Spinal cord (tissue), 10 donors: ENCODE results near the gene DES. TPM values are rescaled to one million over a fixed set of nuclear protein-coding genes. Genes with fewer than 3 reads are reported as not detected.
A peak's percentile ranks its signal among the peaks of the same experiment; 100 is the strongest.

Experiments
- DNase-seq, 6 donors: peaks; one replicate each; pipeline versions ENCODE4 v3.0.0 to v3.0.0-alpha.2; 2013 to 2015; ENCODE audit warnings: low spot score in 6 of 6, low read depth in 4 of 6
- H3K27ac ChIP-seq: one replicate; pipeline ENCODE4 v1.5.1; 2013; ENCODE audit warnings: low read depth, low read length, control low read depth
- H3K27me3 ChIP-seq: one replicate; pipeline ENCODE4 v1.6.1; 2013; ENCODE audit warnings: low read length; ENCODE audit not compliant: control insufficient read depth, insufficient read depth
- H3K36me3 ChIP-seq: one replicate; pipeline ENCODE4 v1.6.1; 2013; ENCODE audit warnings: low read length; ENCODE audit not compliant: control insufficient read depth, insufficient read depth
- H3K4me1 ChIP-seq: one replicate; pipeline ENCODE4 v1.6.1; 2013; ENCODE audit warnings: low read length; ENCODE audit not compliant: control insufficient read depth, insufficient read depth
- H3K4me3 ChIP-seq: one replicate; pipeline ENCODE4 v1.5.1; 2013; ENCODE audit warnings: low read depth, low read length, control low read depth
- H3K9me3 ChIP-seq: one replicate; pipeline ENCODE4 v1.6.1; 2013; ENCODE audit warnings: low read length; ENCODE audit not compliant: control insufficient read depth, insufficient read depth
- WGBS: methylation state at CpG from one replicate; pipeline ENCODE4 v1.1.5; 2013; ENCODE audit warnings: missing lambda C conversion rate; ENCODE audit not compliant: insufficient coverage; 5-methylcytosine and 5-hydroxymethylcytosine counted together
- polyA plus RNA-seq, 2 donors: library from polyadenylated mRNA; unstranded; fragments of 120-200 nt; gene quantifications; one replicate each; pipeline ENCODE4 v1.2.1, GENCODE V29; 2013; ENCODE audit not compliant: insufficient read length in 2 of 2
- total RNA-seq, 2 donors: library from RNA; depleted of rRNA in 1 of 2; stranded (reverse); fragments of 120-200 nt in 1 of 2; fragments of >200 nt in 1 of 2; gene quantifications; one replicate each; pipeline versions ENCODE4 v1.2.3 to v1.2.4, GENCODE V29; 2013 to 2014
- donor health status: healthy.

Gene DES
- total and polyA plus RNA-seq, 4 donors = 3.5 to 8.8 (median 5.2) TPM

GRCh38 chr2:219399716-219400478, 18.3 kb upstream of the DES start:
- WGBS = 74% methylated on average over 12 of the region's 14 CpGs
- no peak overlapping the region for H3K27ac ChIP-seq
- no peaks in the 10 kb centered on the region for H3K4me1 ChIP-seq
- no peaks in the 10 kb centered on the region for H3K27me3 ChIP-seq
- DNase-seq = no peak
- H3K4me3 ChIP-seq = no peak overlapping the region
- no peaks in the 10 kb centered on the region for H3K9me3 ChIP-seq
- H3K36me3 ChIP-seq = no peaks in the 10 kb centered on the region

- H3K27ac ChIP-seq = no peak overlapping the region
- H3K4me1 ChIP-seq = no peaks in the 10 kb centered on the region
Measured at GRCh38 chr2:219400562-219400961, 17.6 kb upstream of the DES start.

DNA sequence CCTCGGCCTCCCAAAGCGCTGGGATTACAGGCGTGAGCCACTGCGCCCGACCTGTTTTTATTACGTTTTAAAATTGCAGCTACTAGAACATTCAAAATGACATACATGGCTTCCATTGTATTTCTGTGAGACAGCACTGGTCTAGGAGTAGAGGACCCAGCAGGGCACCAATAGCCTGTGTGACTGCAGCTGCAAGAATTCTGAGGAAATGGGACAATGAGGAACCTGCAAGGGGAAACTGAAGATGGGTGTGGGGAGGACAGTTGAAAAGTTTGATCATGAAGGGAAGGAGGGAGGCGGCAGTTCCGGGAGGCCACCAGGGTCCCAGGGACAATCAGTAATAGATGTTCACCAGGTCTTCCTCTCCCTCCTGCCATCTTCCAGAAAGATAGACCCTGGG, 16.6 kb upstream of the DES start:
- DNase-seq = no peak
- no peak overlapping the region for H3K27ac ChIP-seq
- no peaks in the 10 kb centered on the region for H3K4me1 ChIP-seq
- WGBS = no CpG with 5 or more reads among the region's 8 CpGs
- no peaks in the 10 kb centered on the region for H3K9me3 ChIP-seq
- H3K36me3 ChIP-seq = no peaks in the 10 kb centered on the region
- no peaks in the 10 kb centered on the region for H3K27me3 ChIP-seq
- no peak overlapping the region for H3K4me3 ChIP-seq

More at GRCh38 chr2:219400562-219400961, 17.6 kb upstream of the DES start:
- peak in 1 of 6 donors; percentile 49 for DNase-seq
- 62% methylated on average over 2 of the region's 6 CpGs for WGBS
- Histone ChIP-seq H3K36me3 (no peaks in the 10 kb centered on the region), H3K27me3 (no peaks in the 10 kb centered on the region), H3K9me3 (no peaks in the 10 kb centered on the region), H3K4me3 (no peak overlapping the region)

DNA sequence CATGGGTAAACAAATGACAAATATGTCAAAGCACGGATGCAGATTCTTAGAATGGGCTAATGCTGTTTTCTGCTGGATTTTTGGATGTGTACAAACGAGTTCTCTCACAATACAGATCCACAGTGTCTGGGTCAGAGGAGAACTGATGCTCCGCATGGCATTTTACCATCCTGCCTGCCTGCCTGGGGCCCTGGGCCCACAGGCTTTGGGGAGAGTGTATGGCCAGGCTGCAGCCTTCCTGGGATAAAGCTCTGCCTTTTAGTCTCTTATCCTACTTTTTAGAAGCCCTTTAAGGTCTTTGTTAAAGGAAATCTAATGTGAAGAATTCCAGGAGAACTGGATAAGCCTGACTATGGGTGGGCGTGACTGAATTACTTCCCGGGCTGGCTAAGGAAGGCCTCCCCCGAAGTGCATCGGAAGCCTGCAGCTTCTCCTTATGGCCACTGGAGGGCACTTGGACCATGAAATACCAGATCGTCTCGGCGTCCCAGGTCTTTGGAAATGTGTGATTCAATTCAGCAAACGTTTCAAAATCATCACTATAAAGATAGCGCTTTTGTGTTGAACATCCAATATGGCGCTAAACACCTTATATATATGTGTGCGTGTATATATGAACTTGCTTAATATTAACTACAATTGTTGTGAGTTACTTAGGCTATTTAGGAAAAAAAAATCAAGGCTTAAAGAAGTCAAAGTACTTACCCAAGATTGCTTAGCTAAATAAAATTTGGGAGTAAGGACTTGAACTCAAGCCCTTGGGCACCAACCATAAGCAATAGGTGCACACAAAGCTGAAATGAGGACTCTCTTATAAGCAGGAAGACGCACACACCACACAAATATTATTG, 15.3 kb upstream of the DES start:
- Histone ChIP-seq H3K9me3 (no peaks in the 10 kb centered on the region), H3K27ac (no peak overlapping the region), H3K36me3 (no peaks in the 10 kb centered on the region), H3K4me3 (no peak overlapping the region), H3K27me3 (no peaks in the 10 kb centered on the region), H3K4me1 (no peaks in the 10 kb centered on the region)
- 28% methylated on average over 7 of the region's 15 CpGs for WGBS
- DNase-seq = peak; percentile 29 to 96 (median 64)

- no peak for DNase-seq
- H3K27me3 ChIP-seq = no peaks in the 10 kb centered on the region
- H3K4me3 ChIP-seq = no peak overlapping the region
- H3K36me3 ChIP-seq = no peaks in the 10 kb centered on the region
- WGBS = 95% methylated on average over 7 of the region's 9 CpGs
- no peak overlapping the region for H3K27ac ChIP-seq
- H3K4me1 ChIP-seq = no peaks in the 10 kb centered on the region
- no peaks in the 10 kb centered on the region for H3K9me3 ChIP-seq
Measured at GRCh38 chr2:219403861-219404260, 14.3 kb upstream of the DES start.

- Histone ChIP-seq H3K4me1 (no peaks in the 10 kb centered on the region), H3K27ac (no peak overlapping the region), H3K9me3 (no peaks in the 10 kb centered on the region), H3K27me3 (no peaks in the 10 kb centered on the region), H3K36me3 (no peaks in the 10 kb centered on the region), H3K4me3 (no peak overlapping the region)
- DNase-seq = no peak
- WGBS = 85% methylated on average over 9 of the region's 10 CpGs
Measured at GRCh38 chr2:219404291-219404910, 13.8 kb upstream of the DES start.

DNA sequence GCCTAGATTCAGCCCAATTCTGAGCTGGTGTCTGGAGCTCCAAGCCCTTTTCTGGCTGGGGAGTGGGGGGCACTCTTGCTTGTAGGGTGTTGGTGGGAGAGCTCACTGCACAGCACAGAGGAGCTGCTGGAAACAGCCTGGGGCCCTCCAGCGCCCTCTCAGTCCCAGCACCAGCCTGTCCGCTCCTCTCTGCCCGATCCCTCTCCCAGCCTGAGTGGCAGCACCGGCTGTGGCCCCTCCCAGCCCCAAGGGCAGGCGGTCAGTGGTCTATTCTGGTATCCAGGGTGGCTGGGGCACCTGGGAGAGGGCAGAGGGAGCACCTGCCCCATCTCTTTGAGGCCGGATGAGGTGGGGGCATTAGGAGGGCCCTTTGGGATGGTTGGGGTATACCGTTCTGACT, 13.2 kb upstream of the DES start:
- Histone ChIP-seq H3K36me3 (no peaks in the 10 kb centered on the region), H3K27ac (no peak overlapping the region), H3K27me3 (no peaks in the 10 kb centered on the region), H3K9me3 (no peaks in the 10 kb centered on the region), H3K4me1 (no peaks in the 10 kb centered on the region), H3K4me3 (no peak overlapping the region)
- DNase-seq = no peak
- 69% methylated on average over 6 of the region's 7 CpGs for WGBS

DNA sequence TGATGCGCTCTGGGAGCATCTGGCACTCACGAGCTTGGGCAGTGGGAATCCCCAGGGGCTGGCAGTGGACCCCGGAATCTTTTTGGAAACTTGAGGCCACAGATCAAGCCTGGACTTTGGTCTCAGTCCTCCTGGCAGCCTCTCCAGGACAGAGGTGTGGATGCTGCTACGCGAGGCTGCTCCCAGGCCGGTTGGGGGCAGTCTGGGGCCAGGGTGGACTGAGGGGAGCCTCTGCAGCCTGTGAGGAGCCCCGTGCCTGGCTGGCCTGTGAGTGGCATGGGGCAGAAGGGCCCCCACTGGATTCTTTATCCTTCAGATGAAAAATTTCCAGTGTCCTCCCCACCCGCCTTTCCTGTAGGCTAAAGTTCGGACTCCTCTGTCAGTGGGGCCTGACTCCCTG, 12.7 kb upstream of the DES start:
- H3K4me3 ChIP-seq = no peak overlapping the region
- H3K9me3 ChIP-seq = no peaks in the 10 kb centered on the region
- DNase-seq = no peak
- no peaks in the 10 kb centered on the region for H3K36me3 ChIP-seq
- H3K27me3 ChIP-seq = no peaks in the 10 kb centered on the region
- 71% methylated on average over 7 of the region's 9 CpGs for WGBS
- no peaks in the 10 kb centered on the region for H3K4me1 ChIP-seq
- no peak overlapping the region for H3K27ac ChIP-seq

DNA sequence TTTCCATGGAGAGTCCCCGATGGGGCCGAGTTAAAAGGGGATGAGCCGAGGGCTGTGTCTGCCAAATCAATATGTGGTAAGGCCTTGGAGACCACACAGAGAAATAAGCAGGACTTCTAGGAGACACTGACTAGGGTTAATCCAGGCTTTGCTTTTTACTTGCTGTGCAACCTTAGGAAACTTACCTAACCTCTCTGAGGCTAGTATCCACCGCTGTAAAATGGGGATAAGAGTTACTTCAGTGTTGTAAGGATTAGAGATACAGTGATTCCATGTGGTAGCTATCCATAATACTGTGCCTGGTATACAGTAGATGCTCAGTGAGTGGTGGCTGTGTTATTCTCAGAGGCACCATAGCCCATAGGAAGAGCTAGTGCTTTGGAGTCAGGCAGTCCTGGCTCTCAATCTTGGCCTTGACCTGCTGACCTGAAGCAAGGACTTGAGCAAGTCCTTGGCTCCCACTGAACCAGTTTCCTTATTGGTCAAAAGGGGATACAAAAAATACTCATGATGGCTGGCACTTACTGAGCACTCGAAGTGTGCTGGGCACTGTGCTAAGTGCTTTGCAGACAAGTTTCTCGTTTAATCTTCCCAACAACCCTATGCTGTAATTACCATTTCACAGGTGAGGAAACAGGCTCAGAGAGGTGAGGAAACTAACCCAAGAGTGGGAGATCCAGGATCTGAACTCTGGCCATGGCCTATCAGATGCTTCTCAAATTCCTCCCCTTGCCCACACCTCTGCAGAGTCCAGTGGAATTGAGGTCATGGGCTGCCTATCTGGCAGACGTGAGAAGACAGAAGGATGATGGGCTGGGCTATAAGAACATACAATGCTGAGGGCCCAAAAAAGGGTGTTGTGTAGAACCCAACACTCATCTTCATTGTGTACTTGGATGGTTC, 12.0 kb upstream of the DES start:
- H3K27ac ChIP-seq = no peak overlapping the region
- no peaks in the 10 kb centered on the region for H3K4me1 ChIP-seq
- WGBS = 94% methylated on average over 7 of the region's 7 CpGs
- no peaks in the 10 kb centered on the region for H3K27me3 ChIP-seq
- no peaks in the 10 kb centered on the region for H3K36me3 ChIP-seq
- no peak for DNase-seq
- no peaks in the 10 kb centered on the region for H3K9me3 ChIP-seq
- H3K4me3 ChIP-seq = no peak overlapping the region
